ENCODE results near the gene DNALI1. TPM values are rescaled to one million over a fixed set of nuclear protein-coding genes. Genes with fewer than 3 reads are reported as not detected.

The DNALI1 gene
- total and polyA plus RNA-seq, 2 of the 4 experiments (the other 2 are of a cell fraction): 9.1 to 10.1 TPM

DNA sequence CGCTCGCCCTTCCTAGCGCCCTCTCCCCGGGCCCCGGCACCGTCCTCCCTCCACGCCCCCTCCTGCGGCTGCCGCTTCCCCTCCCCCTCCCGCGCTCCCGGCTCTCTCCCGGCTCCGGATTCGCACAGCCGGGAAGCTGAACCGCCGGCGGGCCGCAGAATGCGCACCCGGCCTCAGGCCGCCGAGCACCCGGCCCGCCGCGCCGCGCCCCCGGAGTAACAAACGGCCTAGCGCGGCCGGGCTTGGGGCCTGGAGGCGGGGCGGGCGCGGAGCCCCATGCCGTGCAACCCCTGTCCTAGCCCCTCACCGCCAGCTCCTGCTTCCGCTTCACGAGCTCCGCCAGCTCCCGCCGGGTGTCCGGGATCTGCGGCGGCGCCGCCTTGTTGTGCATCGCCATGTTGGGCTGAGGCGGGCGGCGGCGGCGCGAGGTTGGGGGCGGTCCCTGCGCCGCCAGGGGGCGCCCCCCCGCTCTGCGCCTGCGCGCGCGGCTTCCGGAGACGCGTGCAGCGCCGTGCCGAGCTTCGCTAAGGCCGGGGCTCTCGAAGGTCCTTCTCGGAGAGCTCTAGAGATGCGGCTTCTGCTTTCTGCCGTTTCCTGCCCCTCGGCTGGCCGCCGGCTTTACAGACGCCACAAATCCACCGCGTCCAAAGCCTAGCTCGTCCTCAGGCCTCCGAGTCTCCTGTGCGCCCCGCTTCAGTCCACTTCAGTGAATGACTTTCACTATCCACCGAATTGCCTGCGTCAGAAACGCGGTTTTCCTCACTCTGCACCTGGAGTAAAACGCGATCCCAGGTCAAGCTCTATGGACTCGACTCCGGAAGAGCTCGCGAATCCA lies 42.2 kb upstream of the DNALI1 start, which contains the start of gene MEAF6 (continued):
- TF ChIP-seq, protein P1, sequence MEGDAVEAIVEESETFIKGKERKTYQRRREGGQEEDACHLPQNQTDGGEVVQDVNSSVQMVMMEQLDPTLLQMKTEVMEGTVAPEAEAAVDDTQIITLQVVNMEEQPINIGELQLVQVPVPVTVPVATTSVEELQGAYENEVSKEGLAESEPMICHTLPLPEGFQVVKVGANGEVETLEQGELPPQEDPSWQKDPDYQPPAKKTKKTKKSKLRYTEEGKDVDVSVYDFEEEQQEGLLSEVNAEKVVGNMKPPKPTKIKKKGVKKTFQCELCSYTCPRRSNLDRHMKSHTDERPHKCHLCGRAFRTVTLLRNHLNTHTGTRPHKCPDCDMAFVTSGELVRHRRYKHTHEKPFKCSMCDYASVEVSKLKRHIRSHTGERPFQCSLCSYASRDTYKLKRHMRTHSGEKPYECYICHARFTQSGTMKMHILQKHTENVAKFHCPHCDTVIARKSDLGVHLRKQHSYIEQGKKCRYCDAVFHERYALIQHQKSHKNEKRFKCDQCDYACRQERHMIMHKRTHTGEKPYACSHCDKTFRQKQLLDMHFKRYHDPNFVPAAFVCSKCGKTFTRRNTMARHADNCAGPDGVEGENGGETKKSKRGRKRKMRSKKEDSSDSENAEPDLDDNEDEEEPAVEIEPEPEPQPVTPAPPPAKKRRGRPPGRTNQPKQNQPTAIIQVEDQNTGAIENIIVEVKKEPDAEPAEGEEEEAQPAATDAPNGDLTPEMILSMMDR (conservative IDR thresholded peaks at IDR 0.05; ENCODE audit: low read depth, low read length): peak; percentile 88
- TF ChIP-seq MXI1 (IDR thresholded peaks at IDR 0.05; ENCODE audit: borderline replicate concordance, low read depth, low read length) (peak; percentile 84), RCOR1 (IDR thresholded peaks at IDR 0.05; ENCODE audit: insufficient replicate concordance, low read length) (no peak)

Data from IMR-90 (cell line).